C4-2B (cell line): Measurements from ENCODE around the gene DNAL4.

Experiments used
- H3K27ac ChIP-seq: fragments of 450-650 bp; 2 replicates; pipeline ENCODE4 v1.5.1; 2017
- ZFX ChIP-seq: fragments of 450-650 bp; IDR thresholded peaks from 2 replicates; pipeline ENCODE4 v1.6.1; 2017
- TF ChIP-seq, protein P1 (sequence below): fragments of 450-650 bp; conservative IDR thresholded peaks from 2 replicates; pipeline ENCODE4 v1.5.1; 2017; ENCODE audit warnings: mild to moderate bottlenecking

The DNAL4 gene

DNA sequence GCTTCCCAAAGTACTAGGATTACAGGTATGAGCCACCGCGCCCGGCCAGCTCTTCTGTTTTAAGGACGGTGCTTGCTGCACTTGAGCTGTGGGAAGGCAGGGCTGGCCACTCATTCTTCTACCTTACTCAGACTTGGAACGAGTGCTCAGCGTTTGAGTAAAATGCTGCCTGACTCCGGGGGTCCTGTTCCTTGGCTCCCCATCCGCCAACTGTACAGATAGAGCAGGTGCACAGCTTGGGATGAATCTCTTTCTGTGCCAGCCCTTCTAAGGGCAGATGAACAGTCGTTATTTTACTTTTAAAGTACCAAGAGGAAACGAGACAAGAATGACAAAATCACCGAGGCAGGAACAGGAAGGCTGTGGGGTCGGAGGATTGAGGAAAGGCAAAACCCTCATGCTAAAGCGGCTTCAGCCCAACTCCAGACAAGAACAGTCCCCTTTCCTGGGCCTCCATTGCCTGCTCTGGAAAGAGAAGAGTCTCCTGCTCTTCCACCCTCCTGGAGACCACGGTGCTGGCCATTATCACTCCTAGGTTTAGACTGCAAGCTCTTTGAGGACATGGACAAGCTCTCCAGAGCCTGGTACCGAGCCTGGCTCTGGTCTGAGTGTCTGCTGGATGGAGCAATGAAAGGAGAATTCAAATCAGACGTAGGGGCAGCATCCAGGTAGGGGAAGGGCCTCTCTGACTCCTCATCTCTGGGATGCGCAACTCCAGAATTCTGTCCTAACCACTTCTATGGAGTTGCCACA, 37.1 kb downstream of the DNAL4 start:
- peak overlapping the region; percentile 94 for H3K27ac ChIP-seq
- no peak for TF ChIP-seq ZFX
- TF ChIP-seq, protein P1, sequence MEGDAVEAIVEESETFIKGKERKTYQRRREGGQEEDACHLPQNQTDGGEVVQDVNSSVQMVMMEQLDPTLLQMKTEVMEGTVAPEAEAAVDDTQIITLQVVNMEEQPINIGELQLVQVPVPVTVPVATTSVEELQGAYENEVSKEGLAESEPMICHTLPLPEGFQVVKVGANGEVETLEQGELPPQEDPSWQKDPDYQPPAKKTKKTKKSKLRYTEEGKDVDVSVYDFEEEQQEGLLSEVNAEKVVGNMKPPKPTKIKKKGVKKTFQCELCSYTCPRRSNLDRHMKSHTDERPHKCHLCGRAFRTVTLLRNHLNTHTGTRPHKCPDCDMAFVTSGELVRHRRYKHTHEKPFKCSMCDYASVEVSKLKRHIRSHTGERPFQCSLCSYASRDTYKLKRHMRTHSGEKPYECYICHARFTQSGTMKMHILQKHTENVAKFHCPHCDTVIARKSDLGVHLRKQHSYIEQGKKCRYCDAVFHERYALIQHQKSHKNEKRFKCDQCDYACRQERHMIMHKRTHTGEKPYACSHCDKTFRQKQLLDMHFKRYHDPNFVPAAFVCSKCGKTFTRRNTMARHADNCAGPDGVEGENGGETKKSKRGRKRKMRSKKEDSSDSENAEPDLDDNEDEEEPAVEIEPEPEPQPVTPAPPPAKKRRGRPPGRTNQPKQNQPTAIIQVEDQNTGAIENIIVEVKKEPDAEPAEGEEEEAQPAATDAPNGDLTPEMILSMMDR, result no peak

DNA sequence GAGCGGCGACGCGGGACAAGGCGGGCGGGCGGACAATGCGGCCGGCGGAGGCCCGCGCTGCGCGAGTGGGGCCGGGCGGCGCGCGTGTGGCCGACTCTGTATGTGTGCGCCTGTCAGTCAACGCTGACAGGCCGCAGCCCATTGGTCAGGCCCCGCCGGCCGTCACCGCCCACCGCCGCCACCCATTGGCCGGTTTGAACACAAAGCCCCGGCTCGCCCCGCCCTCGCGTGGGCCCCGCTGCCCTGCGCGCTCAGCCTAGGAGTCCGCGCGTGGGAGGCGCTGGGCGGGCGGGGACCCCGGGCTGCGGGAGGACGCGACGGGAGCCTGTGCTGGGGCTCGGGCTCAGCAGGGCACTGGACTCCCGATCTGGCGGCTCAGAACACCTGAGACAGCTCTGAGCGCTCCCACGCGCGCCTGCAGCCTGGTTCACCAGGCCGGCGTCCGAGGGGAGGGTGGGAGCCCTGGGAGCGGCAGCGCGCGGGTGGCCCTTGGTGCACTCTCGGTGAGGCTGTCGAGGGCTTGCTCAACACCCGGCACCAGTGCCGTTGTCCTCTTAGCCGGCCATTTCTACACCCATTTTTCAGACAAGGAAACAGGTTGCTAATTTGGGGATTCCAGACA, 37.9 kb downstream of the DNAL4 start, which contains the start of gene SUN2:
TSS of gene SUN2 (minus strand) at position 88 of the 622 bp plus-strand sequence. CDS start 3,370 bp downstream, outside the sequence.
- peak within 1 kb of the TSS; percentile 94 for H3K27ac ChIP-seq
- TF ChIP-seq ZFX, result peak; percentile 60; the same call in 1 of the 2 replicates
- TF ChIP-seq, protein P1, result no peak

GRCh38 chr22:38755155-38755910, 38.6 kb downstream of the DNAL4 start:
- H3K27ac ChIP-seq, result peak overlapping the region; percentile 94
- TF ChIP-seq, protein P1, result no peak
- peak; percentile 83; the same call in 1 of the 2 replicates for TF ChIP-seq ZFX

DNA sequence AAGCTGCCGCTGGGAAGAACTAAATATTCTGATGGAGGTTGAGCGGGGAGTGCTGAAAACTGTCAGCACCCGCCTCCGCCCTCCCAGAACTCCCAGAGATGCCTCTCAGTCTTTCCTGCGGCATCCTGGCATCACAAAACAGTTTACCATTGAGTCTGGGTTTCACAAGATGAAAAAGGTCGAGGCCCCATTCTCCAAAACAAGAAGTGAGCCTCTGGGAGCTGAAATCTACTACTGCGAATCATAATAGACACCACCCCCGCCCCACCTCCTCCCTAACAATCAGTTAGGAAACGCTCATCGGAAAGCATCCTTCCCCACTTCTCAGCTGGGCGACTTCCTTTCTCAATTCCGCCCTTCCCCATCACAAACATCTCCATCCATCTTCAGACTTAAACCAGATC, 39.2 kb downstream of the DNAL4 start:
- no peak for TF ChIP-seq ZFX
- TF ChIP-seq, protein P1, result no peak
- H3K27ac ChIP-seq, result peak overlapping the region; percentile 94

GRCh38 chr22:38753948-38754750, 39.8 kb downstream of the DNAL4 start:
- peak overlapping the region; percentile 94 for H3K27ac ChIP-seq
- TF ChIP-seq, protein P1, result no peak
- TF ChIP-seq ZFX, result no peak

GRCh38 chr22:38751422-38752346, 42.3 kb downstream of the DNAL4 start:
- TF ChIP-seq ZFX, result no peak
- H3K27ac ChIP-seq, result peak overlapping the region; percentile 94
